Adrenal gland (tissue), 12 donors: Measurements from ENCODE around the gene DGAT2. TPM values are rescaled to one million over a fixed set of nuclear protein-coding genes. Genes with fewer than 3 reads are reported as not detected.
A peak's percentile ranks its signal among the peaks of the same experiment; 100 is the strongest.

Experiments
- DNase-seq, 7 donors: peaks; one replicate each; pipeline ENCODE4 v3.0.0-alpha.2; 2019 to 2020
- H3K27ac ChIP-seq, 5 donors: fragments of 200-600 bp; sonication (generic) in 4 of 5; 1 replicate in 3 of 5; 2 replicates in 2 of 5; pipeline versions ENCODE4 v1.5.1 to v1.8.0; 2016 to 2020; ENCODE audit warnings: mild to moderate bottlenecking in 1 of 5
- H3K27me3 ChIP-seq: fragments of 200-600 bp; 2 replicates; pipeline ENCODE4 v1.8.0; 2021
- H3K36me3 ChIP-seq, 2 donors: fragments of 200-600 bp; replicated peaks in 1 of 2; 1 replicate in 1 of 2; 2 replicates in 1 of 2; pipeline versions ENCODE4 v1.5.1 to v1.8.0; 2018 to 2022
- H3K4me1 ChIP-seq, 2 donors: fragments of 200-600 bp; replicated peaks in 1 of 2; 1 replicate in 1 of 2; 2 replicates in 1 of 2; pipeline versions ENCODE4 v1.5.1 to v1.8.0; 2018 to 2021
- H3K4me3 ChIP-seq, 4 donors: fragments of 200-600 bp; sonication (generic) in 3 of 4; one replicate each; pipeline ENCODE4 v1.5.1; 2016 to 2018
- H3K9me3 ChIP-seq, 3 donors: fragments of 200-600 bp; sonication (generic) in 1 of 3; replicated peaks in 1 of 3; 1 replicate in 2 of 3; 2 replicates in 1 of 3; pipeline versions ENCODE4 v1.5.1 to v1.8.0; 2016 to 2021
- CTCF ChIP-seq, 6 experiments: fragments of 450-650 bp in 4 of 6; fragments of 200-600 bp in 2 of 6; sonication (generic) in 1 of 6; IDR thresholded peaks; 1 replicate in 5 of 6; 2 replicates in 1 of 6; pipeline versions ENCODE4 v1.5.1 to v1.8.0; 2016 to 2021; ENCODE audit warnings: antibody characterized with exemption in 6 of 6, mild to moderate bottlenecking in 2 of 6, moderate library complexity in 1 of 6
- POLR2A ChIP-seq, 2 donors: fragments of 450-650 bp; IDR thresholded peaks; one replicate each; pipeline ENCODE4 v1.6.1; 2017; ENCODE audit warnings: antibody characterized with exemption in 2 of 2, mild to moderate bottlenecking in 2 of 2, moderate library complexity in 1 of 2
- WGBS, 4 donors: extraction: QIAGEN DNeasy Blood & Tissue Kit in 2 of 4; methylation state at CpG; one replicate each; pipeline versions ENCODE4 v1.1.5 to v1.1.7; 2013 to 2017; 5-methylcytosine and 5-hydroxymethylcytosine counted together
- intact Hi-C, 2 donors: fragments of 100-400 bp; cut with DNase I; formaldehyde crosslinking; loops; one replicate each; pipeline versions ENCODE4 v1.14.1 to v1.15.0; 2022 to 2023
- polyA plus RNA-seq, 3 donors: library from polyadenylated mRNA; stranded (reverse); fragments of 200-250 nt in 2 of 3; fragments of 350-450 nt in 1 of 3; fragmentation: Illumina TruSeq in 1 of 3; extraction: RNeasy Lipid Tissue Mini Kit (QIAGEN cat#74804) in 1 of 3; gene quantifications; one replicate each; pipeline ENCODE4 v1.2.3, GENCODE V29; 2013 to 2014
- total RNA-seq, 9 donors: library from RNA; depleted of rRNA in 4 of 9; stranded (reverse); fragments of >200 nt in 4 of 9; fragments of 120-200 nt in 1 of 9; fragmentation: NEBNext Ultra II Directional in 1 of 9; extraction: Animal tissue kit (Norgen Biotek cat#: 25700) in 1 of 9; gene quantifications; one replicate each; pipeline versions ENCODE4 v1.1.0 to v1.2.4, GENCODE V29; 2013 to 2023
- donor health status: healthy with polysubstance abuse.
- donor health status: Bipolar disorder and iron deficiency.
- donor health status: DM: yes; HTN: yes; CAD: no.
- donor health status: DM: no; HTN: no; CAD: no.
- donor health status: DM: no; HTN: no; CAD: no.
- donor health status: DM: yes; HTN: yes; CAD: no.

DGAT2 gene
- total and polyA plus RNA-seq, 12 donors = 2.1 to 79.2 (median 7.5) TPM

DNA sequence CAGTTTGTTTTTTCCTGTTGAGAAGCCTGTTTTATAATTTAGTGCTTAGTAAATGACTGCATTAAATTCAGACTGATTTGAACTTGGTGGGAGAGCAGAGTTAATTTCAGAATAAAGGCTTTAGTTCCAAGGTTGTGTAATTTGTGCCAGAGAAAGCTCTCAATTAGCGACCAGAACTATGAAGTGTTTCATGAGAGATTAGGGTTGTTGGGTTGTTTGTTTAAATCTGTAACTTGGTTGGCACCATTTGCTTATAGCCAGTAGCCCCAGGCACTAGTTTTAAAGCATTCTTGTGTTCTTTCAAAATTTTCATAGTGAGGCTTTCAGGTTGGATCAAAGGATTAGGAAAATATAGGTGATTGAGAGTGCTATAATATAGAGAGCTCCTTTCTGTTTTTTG lies 71.9 kb downstream of the DGAT2 start:
- no peaks in the 10 kb centered on the region for H3K9me3 ChIP-seq
- peaks cover 22 to 27% of the 10 kb centered on the region in 2 donors for H3K4me1 ChIP-seq
- WGBS, 4 donors = 36 to 54% (median 46%) methylated on average over 1 of the region's 1 CpG
- no peak overlapping the region for H3K4me3 ChIP-seq
- no peak for TF ChIP-seq POLR2A (IDR thresholded peaks at IDR 0.05)
- TF ChIP-seq CTCF (IDR thresholded peaks at IDR 0.05) = no peak
- no peaks in the 10 kb centered on the region for H3K27me3 ChIP-seq
- peak overlapping the region in 1 of 5 donors; percentile 33 for H3K27ac ChIP-seq
- no peak for DNase-seq
- intact Hi-C loops = no loop called here
- no peaks in the 10 kb centered on the region for H3K36me3 ChIP-seq

GRCh38 chr11:75841739-75842138 lies 73.2 kb downstream of the DGAT2 start:
- no peaks in the 10 kb centered on the region for H3K36me3 ChIP-seq
- peaks cover 22 to 27% of the 10 kb centered on the region in 2 donors for H3K4me1 ChIP-seq
- WGBS, 4 donors = 77 to 85% (median 81%) methylated on average over 2 of the region's 2 CpGs
- TF ChIP-seq POLR2A (IDR thresholded peaks at IDR 0.05) (no peak), CTCF (IDR thresholded peaks at IDR 0.05) (no peak)
- intact Hi-C loops = no loop called here
- H3K9me3 ChIP-seq = no peaks in the 10 kb centered on the region
- no peak overlapping the region for H3K27ac ChIP-seq
- no peaks in the 10 kb centered on the region for H3K27me3 ChIP-seq
- H3K4me3 ChIP-seq = no peak overlapping the region
- DNase-seq = peak in 1 of 7 donors; percentile 24

GRCh38 chr11:75845324-75845723 lies 76.7 kb downstream of the DGAT2 start:
- H3K4me3 ChIP-seq = no peak overlapping the region
- H3K27me3 ChIP-seq = no peaks in the 10 kb centered on the region
- no peaks in the 10 kb centered on the region for H3K9me3 ChIP-seq
- TF ChIP-seq CTCF (IDR thresholded peaks at IDR 0.05) = no peak
- no peak for TF ChIP-seq POLR2A (IDR thresholded peaks at IDR 0.05)
- no peaks in the 10 kb centered on the region for H3K36me3 ChIP-seq
- intact Hi-C loops = no loop called here
- peaks cover 13 to 20% of the 10 kb centered on the region in 2 donors for H3K4me1 ChIP-seq
- DNase-seq = no peak
- H3K27ac ChIP-seq = no peak overlapping the region

DNA sequence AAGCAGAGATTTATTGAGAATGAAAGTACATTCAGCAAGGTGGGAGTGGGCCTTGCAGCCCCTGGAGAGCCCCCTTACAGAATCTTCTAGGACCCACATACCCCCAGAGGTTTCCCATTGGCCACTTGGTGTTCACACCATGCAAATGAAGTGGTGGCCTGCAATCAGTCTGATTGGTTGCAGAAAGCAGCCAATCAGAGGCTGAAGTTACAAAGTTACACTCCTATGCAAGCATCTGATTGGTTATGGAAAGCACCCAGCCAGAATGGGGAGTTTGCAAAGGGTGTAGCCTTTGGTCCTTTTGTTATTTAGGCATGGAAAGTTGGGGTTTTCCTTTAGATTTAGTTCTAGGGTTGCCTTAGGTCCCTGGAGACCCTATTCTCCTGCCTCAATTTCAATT lies 81.3 kb downstream of the DGAT2 start:
- H3K4me1 ChIP-seq = peaks cover 14 to 19% of the 10 kb centered on the region in 2 donors
- H3K36me3 ChIP-seq = no peaks in the 10 kb centered on the region
- H3K27me3 ChIP-seq = no peaks in the 10 kb centered on the region
- DNase-seq = no peak
- intact Hi-C loops = no loop called here
- no peak overlapping the region for H3K4me3 ChIP-seq
- TF ChIP-seq CTCF (IDR thresholded peaks at IDR 0.05) = no peak
- no peak for TF ChIP-seq POLR2A (IDR thresholded peaks at IDR 0.05)
- peak overlapping the region in 3 of 5 donors; percentile 33 to 80 (median 74) for H3K27ac ChIP-seq
- H3K9me3 ChIP-seq = no peaks in the 10 kb centered on the region
